ENCODE data around the gene SUGCT. TPM values are rescaled to one million over a fixed set of nuclear protein-coding genes. Genes with fewer than 3 reads are reported as not detected.

Gene SUGCT
- total RNA-seq, 1 experiment from 2014 or later: 1.5 TPM

- no peaks in the 10 kb centered on the region for H3K4me1 ChIP-seq (ENCODE audit: insufficient read depth, low read length, poor library complexity, severe bottlenecking)
- intact Hi-C loops (cut with micrococcal nuclease; ENCODE audit: unreplicated experiment): no loop called here
- ChIA-PET POLR2A (ENCODE audit: low non-redundant PET) (no interaction called here), CTCF (no interaction called here)
- BruUV-seq (replicated peaks): no TSS peak
- no peaks in the 10 kb centered on the region for H3K36me3 ChIP-seq (ENCODE audit: insufficient read depth, low read length, poor library complexity, severe bottlenecking)
- H3K27me3 ChIP-seq (replicated peaks; ENCODE audit: insufficient read depth, low read depth, low read length, poor library complexity): no peaks in the 10 kb centered on the region
- no peaks in the 10 kb centered on the region for H3K9me3 ChIP-seq (ENCODE audit: low read depth, low read length, poor library complexity, severe bottlenecking)
- DNase-seq (ENCODE audit: low spot score): no peak
- H3K4me3 ChIP-seq (ENCODE audit: low read depth, low read length, poor library complexity, severe bottlenecking): no peak overlapping the region
- H3K27ac ChIP-seq (ENCODE audit: low read depth, low read length, poor library complexity, severe bottlenecking): no peak overlapping the region
- TF ChIP-seq CTCF (conservative IDR thresholded peaks at IDR 0.05; ENCODE audit: low read depth, low read length) (no peak), EZH2 (IDR thresholded peaks at IDR 0.05; ENCODE audit: borderline replicate concordance, low read depth, low read length, poor library complexity, severe bottlenecking) (no peak)
Measured at GRCh38 chr7:40156988-40157387, 22.2 kb downstream of the SUGCT start.

GRCh38 chr7:40162516-40162915 is 27.7 kb downstream of the SUGCT start:
- H3K27me3 ChIP-seq (replicated peaks; ENCODE audit: insufficient read depth, low read depth, low read length, poor library complexity): no peaks in the 10 kb centered on the region
- no peaks in the 10 kb centered on the region for H3K4me1 ChIP-seq (ENCODE audit: insufficient read depth, low read length, poor library complexity, severe bottlenecking)
- H3K36me3 ChIP-seq (ENCODE audit: insufficient read depth, low read length, poor library complexity, severe bottlenecking): no peaks in the 10 kb centered on the region
- H3K27ac ChIP-seq (ENCODE audit: low read depth, low read length, poor library complexity, severe bottlenecking): no peak overlapping the region
- TF ChIP-seq EZH2 (IDR thresholded peaks at IDR 0.05; ENCODE audit: borderline replicate concordance, low read depth, low read length, poor library complexity, severe bottlenecking) (no peak), CTCF (conservative IDR thresholded peaks at IDR 0.05; ENCODE audit: low read depth, low read length) (no peak)
- H3K9me3 ChIP-seq (ENCODE audit: low read depth, low read length, poor library complexity, severe bottlenecking): no peaks in the 10 kb centered on the region
- no peak for DNase-seq (ENCODE audit: low spot score)
- POLR2A ChIA-PET (ENCODE audit: low non-redundant PET): no interaction called here
- intact Hi-C loops (cut with micrococcal nuclease; ENCODE audit: unreplicated experiment): no loop called here
- BruUV-seq (replicated peaks): no TSS peak
- H3K4me3 ChIP-seq (ENCODE audit: low read depth, low read length, poor library complexity, severe bottlenecking): no peak overlapping the region
- CTCF ChIA-PET: no interaction called here

GRCh38 chr7:40165216-40165615 is 30.4 kb downstream of the SUGCT start:
- no peaks in the 10 kb centered on the region for H3K4me1 ChIP-seq (ENCODE audit: insufficient read depth, low read length, poor library complexity, severe bottlenecking)
- H3K27me3 ChIP-seq (replicated peaks; ENCODE audit: insufficient read depth, low read depth, low read length, poor library complexity): no peaks in the 10 kb centered on the region
- ChIA-PET CTCF (no interaction called here), POLR2A (ENCODE audit: low non-redundant PET) (no interaction called here)
- DNase-seq (ENCODE audit: low spot score): no peak
- intact Hi-C loops (cut with micrococcal nuclease; ENCODE audit: unreplicated experiment): no loop called here
- TF ChIP-seq EZH2 (IDR thresholded peaks at IDR 0.05; ENCODE audit: borderline replicate concordance, low read depth, low read length, poor library complexity, severe bottlenecking) (no peak), CTCF (conservative IDR thresholded peaks at IDR 0.05; ENCODE audit: low read depth, low read length) (no peak)
- no TSS peak for BruUV-seq (replicated peaks)
- H3K4me3 ChIP-seq (ENCODE audit: low read depth, low read length, poor library complexity, severe bottlenecking): no peak overlapping the region
- no peaks in the 10 kb centered on the region for H3K36me3 ChIP-seq (ENCODE audit: insufficient read depth, low read length, poor library complexity, severe bottlenecking)
- H3K9me3 ChIP-seq (ENCODE audit: low read depth, low read length, poor library complexity, severe bottlenecking): no peaks in the 10 kb centered on the region
- no peak overlapping the region for H3K27ac ChIP-seq (ENCODE audit: low read depth, low read length, poor library complexity, severe bottlenecking)

Data from A673 (cell line).